HCT116 (cell line): Measurements from ENCODE around the gene SUCNR1. TPM values are rescaled to one million over a fixed set of nuclear protein-coding genes. Genes with fewer than 3 reads are reported as not detected.

Experiments
- ATAC-seq: fragments of 200-7000 bp; cut with Tn5 transposase; 2 replicates; pipeline ENCODE4 v1.9.1; 2020; ENCODE audit warnings: mild to moderate bottlenecking, moderate library complexity
- Bru-seq: library from RNA; stranded (reverse); fragments of 400-500 nt; gene quantifications from one replicate; lab custom pipeline; 2021; lab: Mats Ljungman, UMichigan
- BruChase-seq, 2 experiments: library from RNA; stranded (reverse); fragments of 400-500 nt; gene quantifications; one replicate each; lab custom pipeline; 2021; lab: Mats Ljungman, UMichigan
- BruUV-seq: library from RNA; stranded (reverse); fragments of 400-500 nt; replicated peaks from 2 replicates; lab custom pipeline; 2021; lab: Mats Ljungman, UMichigan
- CTCF ChIA-PET: fragments of 300-600 bp; sonication (Branson Sonifier 250); formaldehyde crosslinking; loops from one replicate; lab custom pipeline; 2021; ENCODE audit warnings: antibody characterized with exemption; lab: Charles Lee
- POLR2A ChIA-PET: fragments of 300-600, 350-600 bp; sonication (Branson Sonifier 250); formaldehyde crosslinking; loops from one replicate; lab custom pipeline; 2021; ENCODE audit warnings: antibody characterized with exemption; lab: Charles Lee
- RAD21 ChIA-PET, 2 experiments: fragments of 300-600 bp; sonication (Branson Sonifier 250); formaldehyde crosslinking; loops; one replicate each; lab custom pipeline; 2023; ENCODE audit warnings: low total read pairs in 2 of 2; ENCODE audit not compliant: uncharacterized antibody in 2 of 2, unreplicated experiment in 2 of 2, low non-redundant PET in 1 of 2; lab: Charles Lee
- DNase-seq: peaks from one replicate; pipeline ENCODE4 v3.0.0-alpha.2; 2010; ENCODE audit warnings: low read depth, low spot score
- H2AFZ ChIP-seq: fragments of 200-600 bp; shearing (Covaris generic), sonication (generic); 2 replicates; pipeline ENCODE4 v1.6.1; 2017; ENCODE audit warnings: low read depth, mixed run types, mixed read lengths, antibody characterized with exemption, low read length; ENCODE audit not compliant: poor library complexity, severe bottlenecking
- H3K27ac ChIP-seq: 2 replicates; pipeline ENCODE4 v1.5.1; 2012; ENCODE audit warnings: low read depth, low read length
- H3K27me3 ChIP-seq: fragments of 200-600 bp; sonication (generic); 2 replicates; pipeline ENCODE4 v1.6.1; 2016; ENCODE audit warnings: mixed run types, low read length, mixed read lengths; ENCODE audit not compliant: insufficient read depth
- H3K36me3 ChIP-seq, 2 experiments: fragments of 200-500 bp in 1 of 2; fragments of 200-600 bp in 1 of 2; sonication (Bioruptor generic) in 1 of 2; sonication (generic) in 1 of 2; 2 replicates each; pipeline versions ENCODE4 v1.5.1 to v1.6.1; 2014 to 2016; ENCODE audit warnings: low read length in 2 of 2, inconsistent platforms in 1 of 2, mixed read lengths in 1 of 2, mixed run types in 1 of 2; ENCODE audit not compliant: insufficient read depth in 2 of 2, control insufficient read depth in 1 of 2
- H3K4me1 ChIP-seq, 2 experiments: fragments of 200-600 bp in 1 of 2; sonication (generic) in 1 of 2; 2 replicates each; pipeline versions ENCODE4 v1.5.1 to v1.6.1; 2012 to 2017; ENCODE audit warnings: low read length in 2 of 2, inconsistent platforms in 1 of 2, mild to moderate bottlenecking in 1 of 2, mixed read lengths in 1 of 2, mixed run types in 1 of 2, moderate library complexity in 1 of 2; ENCODE audit not compliant: insufficient read depth in 2 of 2, control insufficient read depth in 1 of 2
- H3K4me2 ChIP-seq: fragments of 200-600 bp; sonication (generic); 2 replicates; pipeline ENCODE4 v1.6.1; 2017; ENCODE audit warnings: mixed run types, low read length, mixed read lengths
- H3K4me3 ChIP-seq, 2 experiments: fragments of 200-600 bp in 1 of 2; sonication (generic) in 1 of 2; replicated peaks in 1 of 2; 2 replicates each; pipeline ENCODE4 v1.5.1; 2011 to 2016; ENCODE audit warnings: low read length in 2 of 2, control low read depth in 1 of 2, low read depth in 1 of 2, mild to moderate bottlenecking in 1 of 2, mixed read lengths in 1 of 2, mixed run types in 1 of 2
- H3K79me2 ChIP-seq: fragments of 200-600 bp; sonication (generic); 2 replicates; pipeline ENCODE4 v1.6.1; 2017; ENCODE audit warnings: mild to moderate bottlenecking, mixed run types, low read length, moderate library complexity, mixed read lengths; ENCODE audit not compliant: insufficient read depth
- H3K9ac ChIP-seq: fragments of 200-600 bp; sonication (generic); 2 replicates; pipeline ENCODE4 v1.6.1; 2016; ENCODE audit warnings: low read length, mixed read lengths
- H3K9me2 ChIP-seq: fragments of 200-600 bp; sonication (generic), shearing (Covaris generic); 2 replicates; pipeline ENCODE4 v1.6.1; 2017; ENCODE audit warnings: mixed run types, mild to moderate bottlenecking, moderate library complexity; ENCODE audit not compliant: insufficient read depth
- H3K9me3 ChIP-seq, 2 experiments: fragments of 200-500 bp in 1 of 2; fragments of 200-600 bp in 1 of 2; sonication (Bioruptor generic) in 1 of 2; sonication (generic) in 1 of 2; 2 replicates each; pipeline ENCODE4 v1.6.1; 2014 to 2017; ENCODE audit warnings: low read length in 2 of 2, mixed read lengths in 2 of 2, inconsistent platforms in 1 of 2, low read depth in 1 of 2, mild to moderate bottlenecking in 1 of 2, mixed run types in 1 of 2, moderate library complexity in 1 of 2; ENCODE audit not compliant: control insufficient read depth in 1 of 2, insufficient read depth in 1 of 2
- H4K20me1 ChIP-seq: fragments of 200-600 bp; sonication (generic), shearing (Covaris generic); 2 replicates; pipeline ENCODE4 v1.6.1; 2017; ENCODE audit warnings: mixed run types, mild to moderate bottlenecking, moderate library complexity; ENCODE audit not compliant: insufficient read depth
- CEBPB ChIP-seq: IDR thresholded peaks from 2 replicates; pipeline ENCODE4 v1.6.1; 2012; ENCODE audit warnings: low read depth
- EGR1 ChIP-seq: IDR thresholded peaks from 2 replicates; pipeline ENCODE4 v1.6.1; 2012; ENCODE audit warnings: low read depth
- ELF1 ChIP-seq: IDR thresholded peaks from 2 replicates; pipeline ENCODE4 v1.6.1; 2012; ENCODE audit warnings: low read depth, borderline replicate concordance
- EZH2 ChIP-seq: fragments of 200-600 bp; sonication (generic); IDR thresholded peaks from 2 replicates; pipeline ENCODE4 v1.6.1; 2017; ENCODE audit warnings: antibody characterized with exemption, mixed run types
- EZH2phosphoT487 ChIP-seq: fragments of 200-600 bp; IDR thresholded peaks from 2 replicates; pipeline ENCODE4 v1.6.1; 2018; ENCODE audit warnings: antibody characterized with exemption, borderline replicate concordance
- FOSL1 ChIP-seq: IDR thresholded peaks from 2 replicates; pipeline ENCODE4 v1.6.1; 2012; ENCODE audit warnings: low read depth
- JUND ChIP-seq: IDR thresholded peaks from 2 replicates; pipeline ENCODE4 v1.6.1; 2012
- MAX ChIP-seq: IDR thresholded peaks from 2 replicates; pipeline ENCODE4 v1.6.1; 2012
- POLR2AphosphoS5 ChIP-seq: IDR thresholded peaks from 2 replicates; pipeline ENCODE4 v1.6.1; 2011; ENCODE audit warnings: mild to moderate bottlenecking, low read depth, low read length, moderate library complexity
- RAD21 ChIP-seq: IDR thresholded peaks from 2 replicates; pipeline ENCODE4 v1.6.1; 2012; ENCODE audit warnings: low read depth, mild to moderate bottlenecking
- SRF ChIP-seq: IDR thresholded peaks from 2 replicates; pipeline ENCODE4 v1.6.1; 2012; ENCODE audit warnings: low read depth
- TCF7L2 ChIP-seq: IDR thresholded peaks from 2 replicates; pipeline ENCODE4 v1.7.0; 2011; ENCODE audit warnings: borderline replicate concordance, inconsistent platforms; ENCODE audit not compliant: insufficient read depth, insufficient read length; ENCODE audit errors: extremely low read depth
- YY1 ChIP-seq: IDR thresholded peaks from 2 replicates; pipeline ENCODE4 v1.6.1; 2011; ENCODE audit warnings: low read length, low read depth, moderate library complexity, mild to moderate bottlenecking; ENCODE audit not compliant: insufficient replicate concordance; ENCODE audit errors: extremely low read depth
- ZFX ChIP-seq: fragments of 450-650 bp; IDR thresholded peaks from 2 replicates; pipeline ENCODE4 v1.6.1; 2017
- intact Hi-C: fragments of 100-400 bp; cut with micrococcal nuclease; formaldehyde crosslinking; loops from 2 replicates; pipeline ENCODE4 v1.10.0; 2022
- long read RNA-seq: library from polyadenylated mRNA; unstranded; transcript quantifications from one replicate; pipeline ENCODE4 v2.0.0, GENCODE V29; 2021; ENCODE audit not compliant: unreplicated experiment
- polyA plus RNA-seq: library from polyadenylated mRNA; unstranded; fragments of >200 nt; gene quantifications from 2 replicates; pipeline ENCODE4 v1.2.1, GENCODE V29; 2012; ENCODE audit warnings: missing spikeins
- total RNA-seq: library from RNA; stranded (reverse); gene quantifications from one replicate; pipeline ENCODE4 v1.2.1, GENCODE V29; 2021; ENCODE audit not compliant: unreplicated experiment

The SUCNR1 gene
- 0.17 TPM for total RNA-seq
- 0.05 TPM in 1 of 2 replicates, not detected in the other for polyA plus RNA-seq
- percentile 18 among the genes with signal in this experiment for Bru-seq, nascent RNA
- percentile 39 among the genes with signal in this experiment for BruChase-seq, experiment 1, labeled RNA remaining after a 6-hour chase
- percentile 29 among the genes with signal in this experiment for BruChase-seq, experiment 2, labeled RNA remaining after a 2-hour chase
- long read RNA-seq, result 0 reads

GRCh38 chr3:151873398-151873797 lies at the start of gene SUCNR1:
SUCNR1 (plus strand) TSS chr3:151873643; CDS start chr3:151879893, 6,250 bp downstream.
- no peaks in the 10 kb centered on the region for H3K79me2 ChIP-seq
- H3K9me3 ChIP-seq, result no peaks in the 10 kb centered on the region
- no peak for TF ChIP-seq POLR2AphosphoS5
- no peak for TF ChIP-seq ZFX
- TF ChIP-seq MAX, result no peak
- TF ChIP-seq EGR1, result no peak
- no peak for TF ChIP-seq SRF
- TF ChIP-seq YY1, result no peak
- TF ChIP-seq TCF7L2, result no peak
- TF ChIP-seq JUND, result no peak
- no peak for TF ChIP-seq EZH2phosphoT487
- TF ChIP-seq FOSL1, result no peak
- TF ChIP-seq CEBPB, result no peak
- no peak for TF ChIP-seq RAD21
- no peak for TF ChIP-seq EZH2
- TF ChIP-seq ELF1, result no peak
- TF ChIP-seq, all 23 proteins: peak for 0
- no peak within 1 kb of the TSS for H3K9ac ChIP-seq
- ATAC-seq (no peak), DNase-seq (no peak)
- H3K4me2 ChIP-seq, result no peak within 1 kb of the TSS
- no TSS peak for BruUV-seq
- CTCF ChIA-PET, result no interaction called here
- POLR2A ChIA-PET, result no interaction called here
- no peaks in the 10 kb centered on the region; a peak in 1 of 4 replicates for H3K4me1 ChIP-seq
- H2AFZ ChIP-seq, result peak within 1 kb of the TSS; percentile 7
- intact Hi-C loops, result no loop called here
- H3K4me3 ChIP-seq, result no peak within 1 kb of the TSS
- no peaks in the 10 kb centered on the region for H3K9me2 ChIP-seq
- RAD21 ChIA-PET, result no interaction called here
- H3K36me3 ChIP-seq, result no peaks in the 10 kb centered on the region
- H4K20me1 ChIP-seq, result no peaks in the 10 kb centered on the region
- no peak within 1 kb of the TSS for H3K27ac ChIP-seq
- H3K27me3 ChIP-seq, result no peaks in the 10 kb centered on the region
